ENCODE data around the gene CRYGN. TPM values are rescaled to one million over a fixed set of nuclear protein-coding genes. Genes with fewer than 3 reads are reported as not detected.

The CRYGN gene
- total and polyA plus RNA-seq, 9 of the 15 experiments (the other 6 are each of a cell fraction or from before 2014, with no cell fraction given): not detected

DNA sequence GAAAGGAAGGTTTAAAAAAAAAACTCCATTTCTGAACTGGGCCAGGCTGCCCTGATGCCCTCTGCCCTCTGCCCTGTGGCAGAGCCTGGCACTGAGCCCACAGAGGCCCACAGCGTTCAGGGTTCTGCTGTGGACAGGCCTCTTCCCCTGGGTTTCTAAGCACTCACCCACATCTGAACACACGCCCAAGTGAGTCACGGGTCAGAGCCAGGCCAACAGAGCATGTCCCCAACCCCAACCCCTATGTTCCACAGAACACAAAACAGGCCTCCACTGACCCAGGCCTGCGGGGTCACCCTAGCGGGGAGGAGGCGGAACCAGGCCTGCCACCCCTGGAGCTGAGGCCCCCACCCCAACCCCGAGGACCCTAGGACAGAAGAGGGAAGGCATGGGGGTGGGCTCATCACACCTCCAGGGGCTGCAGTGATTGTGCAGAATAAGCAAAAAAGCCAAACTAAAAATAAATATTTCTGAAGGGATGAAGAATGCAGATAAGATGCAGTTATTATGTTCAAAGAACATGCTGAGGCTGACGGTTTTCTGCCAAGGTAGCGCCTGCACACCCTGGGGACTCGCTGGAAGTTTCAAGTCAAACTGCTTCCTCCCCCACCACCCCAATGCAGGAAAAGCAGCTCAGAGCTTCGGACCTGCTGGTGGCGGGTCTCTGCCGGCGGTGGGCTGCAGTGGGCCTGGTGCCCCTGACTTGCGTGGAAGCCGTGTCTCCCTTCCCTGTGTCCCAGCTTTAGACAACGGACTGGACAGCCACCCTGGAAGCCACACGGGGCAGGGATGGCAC, 35.5 kb downstream of the CRYGN start (continued):
- TF ChIP-seq BHLHE40 (IDR thresholded peaks at IDR 0.05; ENCODE audit: low read length) (peak; percentile 55; the same call in 1 of the 2 replicates), TRIM24 (IDR thresholded peaks at IDR 0.05) (0 out of 4 replicates have a peak, but pooled peaks of 1 of the 2 experiments have one; percentile 17), CREM (IDR thresholded peaks at IDR 0.05; ENCODE audit: low read depth) (peak; percentile 54), DPF2 (IDR thresholded peaks at IDR 0.05) (peak; percentile 76; the same call in 1 of the 2 replicates), MAFG (tag; conservative IDR thresholded peaks at IDR 0.05) (peak; percentile 83), KLF10 (CRISPR knock-in tag; IDR thresholded peaks at IDR 0.05) (no peak), ZNF232 (CRISPR knock-in tag; IDR thresholded peaks at IDR 0.05) (0 out of 2 replicates have a peak, but pooled peaks have one; percentile 22), NFIC (IDR thresholded peaks at IDR 0.05) (peak; percentile 85), GATAD2B (IDR thresholded peaks at IDR 0.05; ENCODE audit: borderline replicate concordance) (no peak), C11orf30 (IDR thresholded peaks at IDR 0.05; ENCODE audit: low read depth) (peak; percentile 92), RNF2 (IDR thresholded peaks at IDR 0.05) (peak; percentile 58; the same call in 1 of the 2 replicates), HDAC1 (IDR thresholded peaks at IDR 0.05) (peak in 1 of 2 experiments; percentile 58; a peak in 1 of 4 replicates), CBFA2T2 (conservative IDR thresholded peaks at IDR 0.05) (peak; percentile 24; the same call in 1 of the 2 replicates), DIDO1 (tag; IDR thresholded peaks at IDR 0.05; ENCODE audit: low read depth) (no peak), MTA3 (IDR thresholded peaks at IDR 0.05; ENCODE audit: borderline replicate concordance) (no peak), YY1 (IDR thresholded peaks at IDR 0.05; ENCODE audit: borderline replicate concordance in 1 of 3, control insufficient read depth in 1 of 3, extremely low read depth in 1 of 3, insufficient read depth in 3 of 3, insufficient read length in 1 of 3, insufficient replicate concordance in 2 of 3, low read depth in 1 of 3, low read length in 2 of 3) (peak in 1 of 3 experiments; percentile 59), CBFB (CRISPR knock-in tag; IDR thresholded peaks at IDR 0.05) (no peak; the same call in 1 of the 2 replicates)
- TF ChIP-seq, protein P1, sequence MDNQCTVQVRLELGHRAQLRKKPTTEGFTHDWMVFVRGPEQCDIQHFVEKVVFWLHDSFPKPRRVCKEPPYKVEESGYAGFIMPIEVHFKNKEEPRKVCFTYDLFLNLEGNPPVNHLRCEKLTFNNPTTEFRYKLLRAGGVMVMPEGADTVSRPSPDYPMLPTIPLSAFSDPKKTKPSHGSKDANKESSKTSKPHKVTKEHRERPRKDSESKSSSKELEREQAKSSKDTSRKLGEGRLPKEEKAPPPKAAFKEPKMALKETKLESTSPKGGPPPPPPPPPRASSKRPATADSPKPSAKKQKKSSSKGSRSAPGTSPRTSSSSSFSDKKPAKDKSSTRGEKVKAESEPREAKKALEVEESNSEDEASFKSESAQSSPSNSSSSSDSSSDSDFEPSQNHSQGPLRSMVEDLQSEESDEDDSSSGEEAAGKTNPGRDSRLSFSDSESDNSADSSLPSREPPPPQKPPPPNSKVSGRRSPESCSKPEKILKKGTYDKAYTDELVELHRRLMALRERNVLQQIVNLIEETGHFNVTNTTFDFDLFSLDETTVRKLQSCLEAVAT (IDR thresholded peaks at IDR 0.05): no peak
- TF ChIP-seq, protein P2, sequence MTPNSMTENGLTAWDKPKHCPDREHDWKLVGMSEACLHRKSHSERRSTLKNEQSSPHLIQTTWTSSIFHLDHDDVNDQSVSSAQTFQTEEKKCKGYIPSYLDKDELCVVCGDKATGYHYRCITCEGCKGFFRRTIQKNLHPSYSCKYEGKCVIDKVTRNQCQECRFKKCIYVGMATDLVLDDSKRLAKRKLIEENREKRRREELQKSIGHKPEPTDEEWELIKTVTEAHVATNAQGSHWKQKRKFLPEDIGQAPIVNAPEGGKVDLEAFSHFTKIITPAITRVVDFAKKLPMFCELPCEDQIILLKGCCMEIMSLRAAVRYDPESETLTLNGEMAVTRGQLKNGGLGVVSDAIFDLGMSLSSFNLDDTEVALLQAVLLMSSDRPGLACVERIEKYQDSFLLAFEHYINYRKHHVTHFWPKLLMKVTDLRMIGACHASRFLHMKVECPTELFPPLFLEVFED (CRISPR knock-in tag; conservative IDR thresholded peaks at IDR 0.05): no peak
- TF ChIP-seq, protein P3, sequence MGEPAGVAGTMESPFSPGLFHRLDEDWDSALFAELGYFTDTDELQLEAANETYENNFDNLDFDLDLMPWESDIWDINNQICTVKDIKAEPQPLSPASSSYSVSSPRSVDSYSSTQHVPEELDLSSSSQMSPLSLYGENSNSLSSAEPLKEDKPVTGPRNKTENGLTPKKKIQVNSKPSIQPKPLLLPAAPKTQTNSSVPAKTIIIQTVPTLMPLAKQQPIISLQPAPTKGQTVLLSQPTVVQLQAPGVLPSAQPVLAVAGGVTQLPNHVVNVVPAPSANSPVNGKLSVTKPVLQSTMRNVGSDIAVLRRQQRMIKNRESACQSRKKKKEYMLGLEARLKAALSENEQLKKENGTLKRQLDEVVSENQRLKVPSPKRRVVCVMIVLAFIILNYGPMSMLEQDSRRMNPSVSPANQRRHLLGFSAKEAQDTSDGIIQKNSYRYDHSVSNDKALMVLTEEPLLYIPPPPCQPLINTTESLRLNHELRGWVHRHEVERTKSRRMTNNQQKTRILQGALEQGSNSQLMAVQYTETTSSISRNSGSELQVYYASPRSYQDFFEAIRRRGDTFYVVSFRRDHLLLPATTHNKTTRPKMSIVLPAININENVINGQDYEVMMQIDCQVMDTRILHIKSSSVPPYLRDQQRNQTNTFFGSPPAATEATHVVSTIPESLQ (CRISPR knock-in tag; IDR thresholded peaks at IDR 0.05): no peak
- TF ChIP-seq, protein P4, sequence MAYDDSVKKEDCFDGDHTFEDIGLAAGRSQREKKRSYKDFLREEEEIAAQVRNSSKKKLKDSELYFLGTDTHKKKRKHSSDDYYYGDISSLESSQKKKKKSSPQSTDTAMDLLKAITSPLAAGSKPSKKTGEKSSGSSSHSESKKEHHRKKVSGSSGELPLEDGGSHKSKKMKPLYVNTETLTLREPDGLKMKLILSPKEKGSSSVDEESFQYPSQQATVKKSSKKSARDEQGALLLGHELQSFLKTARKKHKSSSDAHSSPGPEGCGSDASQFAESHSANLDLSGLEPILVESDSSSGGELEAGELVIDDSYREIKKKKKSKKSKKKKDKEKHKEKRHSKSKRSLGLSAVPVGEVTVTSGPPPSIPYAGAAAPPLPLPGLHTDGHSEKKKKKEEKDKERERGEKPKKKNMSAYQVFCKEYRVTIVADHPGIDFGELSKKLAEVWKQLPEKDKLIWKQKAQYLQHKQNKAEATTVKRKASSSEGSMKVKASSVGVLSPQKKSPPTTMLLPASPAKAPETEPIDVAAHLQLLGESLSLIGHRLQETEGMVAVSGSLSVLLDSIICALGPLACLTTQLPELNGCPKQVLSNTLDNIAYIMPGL (CRISPR knock-in tag; IDR thresholded peaks at IDR 0.05): no peak
